HG03558 (cell line): ENCODE data around the gene TAF7.
"Not testable (repeated sequence)": the region's sequence is repeated elsewhere in the genome, so short reads cannot be mapped to it uniquely, and the experiment has no call there.

Source experiments
- ATAC-seq: cut with Tn5 transposase; IDR thresholded peaks from one replicate; pipeline ENCODE4 v1.9.1; 2021; ENCODE audit warnings: moderate number of reproducible peaks; ENCODE audit not compliant: unreplicated experiment; ENCODE audit errors: extremely low read depth

TAF7 gene

GRCh38 chr5:141320225-141321169 lies at the start of gene TAF7:
Gene TAF7, minus strand, starts transcription at chr5:141320784. Its CDS starts 740 bp downstream, at chr5:141320044.
- peak; percentile 91 for ATAC-seq

- ATAC-seq, result no peak
Measured at GRCh38 chr5:141366016-141366896, 45.7 kb upstream of the TAF7 start.

- no peak for ATAC-seq
Measured at GRCh38 chr5:141363952-141364660, 43.5 kb upstream of the TAF7 start, which contains the start of gene PCDHGA5. Gene PCDHGA5, plus strand, starts transcription at chr5:141364162. Its CDS starts 169 bp downstream, at chr5:141364331.

- no peak for ATAC-seq
Measured at GRCh38 chr5:141362719-141363118, 42.1 kb upstream of the TAF7 start.

- ATAC-seq, result no peak
Measured at GRCh38 chr5:141360685-141361084, 40.1 kb upstream of the TAF7 start.

GRCh38 chr5:141359790-141360426 lies 39.3 kb upstream of the TAF7 start, which contains the start of gene PCDHGB2:
Gene PCDHGB2, plus strand, starts transcription at chr5:141359994. Its CDS starts 142 bp downstream, at chr5:141360136.
- ATAC-seq, result no peak

- no peak for ATAC-seq
Measured at GRCh38 chr5:141356950-141357349, 36.4 kb upstream of the TAF7 start.

- ATAC-seq, result no peak
Measured at GRCh38 chr5:141356133-141356532, 35.5 kb upstream of the TAF7 start.

- ATAC-seq, result no peak
Measured at GRCh38 chr5:141355641-141356040, 35.1 kb upstream of the TAF7 start.

- ATAC-seq, result no peak
Measured at GRCh38 chr5:141354900-141355469, 34.4 kb upstream of the TAF7 start, which contains the start of gene PCDHGA4. Gene PCDHGA4, plus strand, starts transcription at chr5:141355021. Its CDS starts 87 bp downstream, at chr5:141355108.

- ATAC-seq, result no peak
Measured at GRCh38 chr5:141351591-141351990, 31.0 kb upstream of the TAF7 start.

GRCh38 chr5:141349917-141350619 lies 29.5 kb upstream of the TAF7 start, which contains the start of gene PCDHGB1:
Gene PCDHGB1, plus strand, starts transcription at chr5:141350099. Its CDS starts 162 bp downstream, at chr5:141350261.
- no peak for ATAC-seq

- not testable (repeated sequence) for ATAC-seq
Measured at GRCh38 chr5:141346017-141346416, 25.4 kb upstream of the TAF7 start.

- ATAC-seq, result no peak
Measured at GRCh38 chr5:141345327-141345726, 24.7 kb upstream of the TAF7 start.

- ATAC-seq, result no peak
Measured at GRCh38 chr5:141343953-141344463, 23.4 kb upstream of the TAF7 start.

GRCh38 chr5:141343242-141343952 lies 22.8 kb upstream of the TAF7 start, which contains the start of gene PCDHGA3:
Gene PCDHGA3, plus strand, starts transcription at chr5:141343829. Its CDS starts 205 bp downstream, at chr5:141344034.
- no peak for ATAC-seq

- ATAC-seq, result no peak
Measured at GRCh38 chr5:141342773-141343172, 22.2 kb upstream of the TAF7 start.
